HTR-8/SVneo (cell line): ENCODE data around the gene GABRR1.
"Not testable (repeated sequence)": the region's sequence is repeated elsewhere in the genome, so short reads cannot be mapped to it uniquely, and the experiment has no call there.

Experiments
- DNase-seq: peaks from one replicate; pipeline ENCODE4 v3.0.0; 2011; ENCODE audit warnings: low spot score, mixed read lengths; ENCODE audit not compliant: insufficient read length
- FAIRE-seq: peaks from 2 replicates; lab custom pipeline; 2011; peaks lifted over from hg19 to GRCh38; lab: Jason Lieb, UNC

The GABRR1 gene

GRCh38 chr6:89128256-89128671, 88.9 kb downstream of the GABRR1 start:
- not testable (repeated sequence) for FAIRE-seq, DNase-seq
